Measurements from ENCODE around the gene UST.

UST gene

DNA sequence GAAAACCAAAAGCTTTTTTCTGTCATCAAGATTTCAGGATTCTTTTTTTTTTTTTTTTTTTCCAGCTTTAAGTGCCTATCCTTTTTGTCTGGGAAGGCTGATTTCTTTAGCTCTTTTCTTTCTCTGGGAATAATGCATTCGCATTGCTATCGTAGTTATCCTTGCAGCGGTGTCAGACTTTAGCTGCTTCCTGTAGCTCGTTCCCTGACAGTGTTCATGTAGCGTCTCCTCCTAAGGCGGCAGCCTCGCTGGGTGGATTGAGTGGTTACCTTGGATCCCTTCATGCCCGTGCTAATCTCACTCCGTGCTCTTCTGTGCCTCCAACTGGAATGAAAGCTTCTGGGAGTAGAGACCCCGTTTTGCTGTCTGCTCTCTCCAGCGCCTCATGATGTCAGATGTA, 43.1 kb downstream of the UST start:
- no peaks in the 10 kb centered on the region for H3K4me1 ChIP-seq (ENCODE audit: control insufficient read depth, low read length)
- no peak for TF ChIP-seq EZH2phosphoT487 (IDR thresholded peaks at IDR 0.05; ENCODE audit: borderline replicate concordance, low read length)
- TF ChIP-seq, protein P1, sequence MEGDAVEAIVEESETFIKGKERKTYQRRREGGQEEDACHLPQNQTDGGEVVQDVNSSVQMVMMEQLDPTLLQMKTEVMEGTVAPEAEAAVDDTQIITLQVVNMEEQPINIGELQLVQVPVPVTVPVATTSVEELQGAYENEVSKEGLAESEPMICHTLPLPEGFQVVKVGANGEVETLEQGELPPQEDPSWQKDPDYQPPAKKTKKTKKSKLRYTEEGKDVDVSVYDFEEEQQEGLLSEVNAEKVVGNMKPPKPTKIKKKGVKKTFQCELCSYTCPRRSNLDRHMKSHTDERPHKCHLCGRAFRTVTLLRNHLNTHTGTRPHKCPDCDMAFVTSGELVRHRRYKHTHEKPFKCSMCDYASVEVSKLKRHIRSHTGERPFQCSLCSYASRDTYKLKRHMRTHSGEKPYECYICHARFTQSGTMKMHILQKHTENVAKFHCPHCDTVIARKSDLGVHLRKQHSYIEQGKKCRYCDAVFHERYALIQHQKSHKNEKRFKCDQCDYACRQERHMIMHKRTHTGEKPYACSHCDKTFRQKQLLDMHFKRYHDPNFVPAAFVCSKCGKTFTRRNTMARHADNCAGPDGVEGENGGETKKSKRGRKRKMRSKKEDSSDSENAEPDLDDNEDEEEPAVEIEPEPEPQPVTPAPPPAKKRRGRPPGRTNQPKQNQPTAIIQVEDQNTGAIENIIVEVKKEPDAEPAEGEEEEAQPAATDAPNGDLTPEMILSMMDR (IDR thresholded peaks at IDR 0.05; ENCODE audit: low read depth, low read length, poor library complexity, severe bottlenecking) = no peak
- H3K9me2 ChIP-seq (replicated peaks; ENCODE audit: control insufficient read depth, low read length) = no peaks in the 10 kb centered on the region
- H3K9me3 ChIP-seq (ENCODE audit: control insufficient read depth, insufficient read depth, low read length) = no peaks in the 10 kb centered on the region
- no peak overlapping the region for H3K4me3 ChIP-seq (ENCODE audit: low read length)
- H3K27ac ChIP-seq (ENCODE audit: low read depth, low read length) = no peak overlapping the region
- H3K27me3 ChIP-seq (ENCODE audit: control insufficient read depth, low read length) = peaks cover 7% of the 10 kb centered on the region
- no peaks in the 10 kb centered on the region for H3K79me2 ChIP-seq (ENCODE audit: control insufficient read depth, low read length)
- H3K4me2 ChIP-seq (ENCODE audit: low read length) = no peak overlapping the region
- no peaks in the 10 kb centered on the region for H4K20me1 ChIP-seq (ENCODE audit: control insufficient read depth, insufficient read depth, low read depth, low read length)
- H3F3A ChIP-seq (ENCODE audit: control insufficient read depth, insufficient read depth) = no peaks in the 10 kb centered on the region
- H3K36me3 ChIP-seq (ENCODE audit: control insufficient read depth, low read length) = no peaks in the 10 kb centered on the region

DNA sequence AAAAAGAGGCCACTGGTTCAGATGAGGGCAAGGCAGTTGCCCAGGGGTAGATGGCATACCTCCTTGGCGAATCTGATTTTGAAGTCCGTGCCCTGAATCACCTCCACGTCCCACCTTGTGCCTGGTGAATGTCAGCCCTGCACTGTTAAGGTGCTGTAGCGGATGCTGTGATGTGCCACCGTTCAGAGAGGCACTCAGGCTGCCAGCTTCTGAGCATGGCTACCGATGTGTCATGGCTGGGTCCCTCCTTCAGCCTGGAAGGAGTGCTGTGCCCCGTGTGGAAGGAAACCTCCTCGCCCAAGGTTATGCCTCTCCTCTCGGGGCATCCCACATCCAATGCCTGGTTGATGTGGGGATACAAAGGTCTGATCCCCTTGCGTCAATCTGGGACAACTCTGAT, 43.6 kb downstream of the UST start:
- H3K4me1 ChIP-seq (ENCODE audit: control insufficient read depth, low read length) = no peaks in the 10 kb centered on the region
- H3K36me3 ChIP-seq (ENCODE audit: control insufficient read depth, low read length) = no peaks in the 10 kb centered on the region
- H3K79me2 ChIP-seq (ENCODE audit: control insufficient read depth, low read length) = no peaks in the 10 kb centered on the region
- H3K27me3 ChIP-seq (ENCODE audit: control insufficient read depth, low read length) = peaks cover 7% of the 10 kb centered on the region
- H3K4me2 ChIP-seq (ENCODE audit: low read length) = no peak overlapping the region
- no peaks in the 10 kb centered on the region for H4K20me1 ChIP-seq (ENCODE audit: control insufficient read depth, insufficient read depth, low read depth, low read length)
- no peaks in the 10 kb centered on the region for H3K9me2 ChIP-seq (replicated peaks; ENCODE audit: control insufficient read depth, low read length)
- H3K27ac ChIP-seq (ENCODE audit: low read depth, low read length) = no peak overlapping the region
- H3F3A ChIP-seq (ENCODE audit: control insufficient read depth, insufficient read depth) = no peaks in the 10 kb centered on the region
- TF ChIP-seq, protein P1 (IDR thresholded peaks at IDR 0.05; ENCODE audit: low read depth, low read length, poor library complexity, severe bottlenecking) = no peak
- TF ChIP-seq EZH2phosphoT487 (IDR thresholded peaks at IDR 0.05; ENCODE audit: borderline replicate concordance, low read length) = no peak
- no peaks in the 10 kb centered on the region for H3K9me3 ChIP-seq (ENCODE audit: control insufficient read depth, insufficient read depth, low read length)
- H3K4me3 ChIP-seq (ENCODE audit: low read length) = no peak overlapping the region

DNA sequence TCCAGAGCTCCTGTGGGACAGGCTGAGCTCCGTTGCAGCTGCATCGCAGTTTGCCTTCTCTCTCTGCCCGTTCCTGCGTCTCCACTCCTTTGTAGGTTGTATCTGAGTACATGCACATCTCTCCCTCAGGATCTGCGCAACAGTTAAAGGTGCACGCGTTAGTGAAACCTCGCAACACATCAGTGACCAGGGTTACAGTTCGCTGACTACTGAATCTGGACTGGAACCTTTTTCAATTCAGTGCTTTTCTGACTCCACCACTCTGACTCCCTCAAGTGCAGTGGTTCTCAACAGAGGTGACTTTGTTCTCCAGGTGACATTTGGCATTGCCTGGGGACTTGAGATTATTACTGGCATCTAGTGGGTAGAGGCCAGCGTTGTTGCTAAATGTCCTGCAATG, 44.0 kb downstream of the UST start:
- Histone ChIP-seq H3K4me1 (ENCODE audit: control insufficient read depth, low read length) (no peaks in the 10 kb centered on the region), H3K4me2 (ENCODE audit: low read length) (no peak overlapping the region), H3K27ac (ENCODE audit: low read depth, low read length) (no peak overlapping the region), H3K36me3 (ENCODE audit: control insufficient read depth, low read length) (no peaks in the 10 kb centered on the region), H3K79me2 (ENCODE audit: control insufficient read depth, low read length) (no peaks in the 10 kb centered on the region), H3K9me3 (ENCODE audit: control insufficient read depth, insufficient read depth, low read length) (no peaks in the 10 kb centered on the region), H3K9me2 (replicated peaks; ENCODE audit: control insufficient read depth, low read length) (no peaks in the 10 kb centered on the region), H4K20me1 (ENCODE audit: control insufficient read depth, insufficient read depth, low read depth, low read length) (no peaks in the 10 kb centered on the region), H3K27me3 (ENCODE audit: control insufficient read depth, low read length) (peaks cover 7% of the 10 kb centered on the region), H3F3A (ENCODE audit: control insufficient read depth, insufficient read depth) (no peaks in the 10 kb centered on the region), H3K4me3 (ENCODE audit: low read length) (no peak overlapping the region)
- TF ChIP-seq, protein P1 (IDR thresholded peaks at IDR 0.05; ENCODE audit: low read depth, low read length, poor library complexity, severe bottlenecking) = no peak
- no peak for TF ChIP-seq EZH2phosphoT487 (IDR thresholded peaks at IDR 0.05; ENCODE audit: borderline replicate concordance, low read length)

DNA sequence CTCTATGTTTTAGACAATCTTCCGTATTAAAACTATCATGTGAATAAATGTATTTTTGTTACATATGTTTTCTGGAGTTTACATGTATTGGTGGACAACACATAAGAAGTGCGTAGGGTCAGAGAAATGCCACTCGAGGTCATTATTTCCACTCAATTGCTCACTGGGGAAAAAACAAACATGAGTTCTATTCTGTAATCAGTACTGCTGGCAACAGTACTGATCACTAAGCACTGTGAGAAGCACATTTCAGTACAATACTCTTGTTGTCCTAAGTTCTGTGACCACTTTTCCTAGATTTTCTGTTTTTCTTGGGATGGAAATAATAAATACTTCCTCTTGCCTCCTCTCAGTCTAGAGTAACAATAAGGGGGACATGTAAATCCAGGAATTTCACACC, 44.5 kb downstream of the UST start:
- no peaks in the 10 kb centered on the region for H3K79me2 ChIP-seq (ENCODE audit: control insufficient read depth, low read length)
- no peaks in the 10 kb centered on the region for H4K20me1 ChIP-seq (ENCODE audit: control insufficient read depth, insufficient read depth, low read depth, low read length)
- no peaks in the 10 kb centered on the region for H3K36me3 ChIP-seq (ENCODE audit: control insufficient read depth, low read length)
- TF ChIP-seq EZH2phosphoT487 (IDR thresholded peaks at IDR 0.05; ENCODE audit: borderline replicate concordance, low read length) = no peak
- TF ChIP-seq, protein P1 (IDR thresholded peaks at IDR 0.05; ENCODE audit: low read depth, low read length, poor library complexity, severe bottlenecking) = no peak
- H3K4me3 ChIP-seq (ENCODE audit: low read length) = no peak overlapping the region
- no peaks in the 10 kb centered on the region for H3K9me3 ChIP-seq (ENCODE audit: control insufficient read depth, insufficient read depth, low read length)
- no peaks in the 10 kb centered on the region for H3K4me1 ChIP-seq (ENCODE audit: control insufficient read depth, low read length)
- no peak overlapping the region for H3K27ac ChIP-seq (ENCODE audit: low read depth, low read length)
- H3K27me3 ChIP-seq (ENCODE audit: control insufficient read depth, low read length) = peaks cover 7% of the 10 kb centered on the region
- no peaks in the 10 kb centered on the region for H3F3A ChIP-seq (ENCODE audit: control insufficient read depth, insufficient read depth)
- H3K9me2 ChIP-seq (replicated peaks; ENCODE audit: control insufficient read depth, low read length) = no peaks in the 10 kb centered on the region
- no peak overlapping the region for H3K4me2 ChIP-seq (ENCODE audit: low read length)
